ENCODE results near the gene MKS1. TPM values are rescaled to one million over a fixed set of nuclear protein-coding genes. Genes with fewer than 3 reads are reported as not detected.
A peak's percentile ranks its signal among the peaks of the same experiment; 100 is the strongest.

The MKS1 gene
- polyA plus RNA-seq, 1 donor = 53.2 TPM

- no peak for DNase-seq
Observed at GRCh38 chr17:58246104-58246740, 27.2 kb upstream of the MKS1 start.

- DNase-seq = no peak
Observed at GRCh38 chr17:58245428-58246103, 26.5 kb upstream of the MKS1 start.

- DNase-seq = no peak
Observed at GRCh38 chr17:58244963-58245362, 25.9 kb upstream of the MKS1 start.

GRCh38 chr17:58242171-58242784, 23.2 kb upstream of the MKS1 start:
- DNase-seq = no peak

- no peak for DNase-seq
Observed at GRCh38 chr17:58239987-58240386, 20.9 kb upstream of the MKS1 start.

GRCh38 chr17:58238147-58238634, 19.1 kb upstream of the MKS1 start, which contains the start of gene LPO:
TSS of gene LPO (plus strand) at chr17:58238584. CDS start at chr17:58242980, 4,396 bp downstream.
- DNase-seq = no peak

GRCh38 chr17:58236394-58236793, 17.3 kb upstream of the MKS1 start:
- DNase-seq = no peak

- DNase-seq = no peak
Observed at GRCh38 chr17:58235821-58236220, 16.8 kb upstream of the MKS1 start.

- no peak for DNase-seq
Observed at GRCh38 chr17:58234512-58234911, 15.5 kb upstream of the MKS1 start.

- DNase-seq = no peak
Observed at GRCh38 chr17:58233543-58233942, 14.5 kb upstream of the MKS1 start.

GRCh38 chr17:58232707-58233156, 13.7 kb upstream of the MKS1 start:
- DNase-seq = no peak

GRCh38 chr17:58231641-58232040, 12.6 kb upstream of the MKS1 start:
- DNase-seq = no peak

GRCh38 chr17:58229881-58230280, 10.8 kb upstream of the MKS1 start:
- DNase-seq = no peak

GRCh38 chr17:58229384-58229783, 10.3 kb upstream of the MKS1 start:
- DNase-seq = no peak

- DNase-seq = no peak
Observed at GRCh38 chr17:58228679-58229078, 9.6 kb upstream of the MKS1 start.

- DNase-seq = no peak
Observed at GRCh38 chr17:58227733-58228132, 8.7 kb upstream of the MKS1 start.

GRCh38 chr17:58224315-58224714, 5.3 kb upstream of the MKS1 start:
- no peak for DNase-seq

- DNase-seq = peak; percentile 7
Observed at GRCh38 chr17:58219789-58220183, 731 bp upstream of the MKS1 start.

- no peak for DNase-seq
Observed at GRCh38 chr17:58217766-58218165, 1.3 kb downstream of the MKS1 start.

GRCh38 chr17:58215685-58216084, 3.4 kb downstream of the MKS1 start:
- no peak for DNase-seq

GRCh38 chr17:58210922-58211321, 8.1 kb downstream of the MKS1 start:
- DNase-seq = no peak

- no peak for DNase-seq
Observed at GRCh38 chr17:58208344-58208743, 10.7 kb downstream of the MKS1 start.

- DNase-seq = no peak
Observed at GRCh38 chr17:58207451-58207850, 11.6 kb downstream of the MKS1 start.
